Choroid plexus epithelial cell (primary cell): ENCODE measurements around the gene RECQL.
"Not testable (repeated sequence)": the region's sequence is repeated elsewhere in the genome, so short reads cannot be mapped to it uniquely, and the experiment has no call there.

Experiments
- DNase-seq: peaks from one replicate; pipeline ENCODE4 v3.0.0-alpha.2; 2010; ENCODE audit warnings: low read depth
- H3K4me3 ChIP-seq: 2 replicates; pipeline ENCODE4 v1.5.1; 2011; ENCODE audit warnings: low read depth, mild to moderate bottlenecking, control low read depth, low read length, moderate library complexity
- CTCF ChIP-seq: conservative IDR thresholded peaks from 2 replicates; pipeline ENCODE4 v1.5.1; 2011; ENCODE audit warnings: low read depth, mild to moderate bottlenecking, control low read depth, inconsistent platforms, low read length, moderate library complexity

Gene RECQL

GRCh38 chr12:21478756-21479455 is 22.5 kb downstream of the RECQL start:
- no peak for DNase-seq
- TF ChIP-seq CTCF, result no peak

GRCh38 chr12:21476949-21477348 is 24.5 kb downstream of the RECQL start:
- peak; percentile 72 for DNase-seq
- TF ChIP-seq CTCF, result no peak
- no peak overlapping the region for H3K4me3 ChIP-seq

More at GRCh38 chr12:21478756-21479455, 22.5 kb downstream of the RECQL start:
- no peak overlapping the region for H3K4me3 ChIP-seq

- no peak for TF ChIP-seq CTCF
- H3K4me3 ChIP-seq, result no peak overlapping the region
- DNase-seq, result no peak
Observed at GRCh38 chr12:21475552-21475951, 25.9 kb downstream of the RECQL start.

- DNase-seq, result no peak
- no peak overlapping the region for H3K4me3 ChIP-seq
- no peak for TF ChIP-seq CTCF
Observed at GRCh38 chr12:21472197-21472823, 29.1 kb downstream of the RECQL start.

GRCh38 chr12:21471294-21471693 is 30.1 kb downstream of the RECQL start:
- no peak for TF ChIP-seq CTCF
- DNase-seq, result no peak
- H3K4me3 ChIP-seq, result no peak overlapping the region

GRCh38 chr12:21467334-21467733 is 34.1 kb downstream of the RECQL start:
- DNase-seq, H3K4me3 ChIP-seq: not testable (repeated sequence)

- no peak for TF ChIP-seq CTCF
- no peak for DNase-seq
- no peak overlapping the region for H3K4me3 ChIP-seq
Observed at GRCh38 chr12:21459474-21459873, 42.0 kb downstream of the RECQL start.
